OCI-LY7 (cell line): ENCODE results near the gene RCBTB2. TPM values are rescaled to one million over a fixed set of nuclear protein-coding genes. Genes with fewer than 3 reads are reported as not detected.

ENCODE experiments used
- BruUV-seq: library from RNA; stranded (reverse); fragments of 400-500 nt; replicated peaks from 2 replicates; lab custom pipeline; 2021; lab: Mats Ljungman, UMichigan
- CTCF ChIA-PET: fragments of 300-600 bp; sonication (Branson Sonifier 250); formaldehyde crosslinking; loops from one replicate; lab custom pipeline; 2022; ENCODE audit warnings: antibody characterized with exemption; ENCODE audit not compliant: unreplicated experiment; lab: Charles Lee
- POLR2A ChIA-PET: fragments of 300-600 bp; sonication (Branson Sonifier 250); formaldehyde crosslinking; loops from one replicate; lab custom pipeline; 2022; ENCODE audit warnings: antibody characterized with exemption; lab: Charles Lee
- DNase-seq: peaks from one replicate; pipeline ENCODE4 v3.0.0-alpha.2; 2015; ENCODE audit warnings: low spot score
- H2AFZ ChIP-seq: fragments of 200-600 bp; sonication (generic), shearing (Covaris generic); 2 replicates; pipeline ENCODE4 v1.6.1; 2014; ENCODE audit warnings: mild to moderate bottlenecking, antibody characterized with exemption, low read length, moderate library complexity
- H3K27ac ChIP-seq: fragments of 200-600 bp; sonication (generic); 2 replicates; pipeline ENCODE4 v1.5.1; 2014; ENCODE audit warnings: mixed run types, low read depth, mild to moderate bottlenecking, moderate library complexity, low read length, inconsistent platforms; ENCODE audit not compliant: poor library complexity, severe bottlenecking
- H3K36me3 ChIP-seq: fragments of 200-600 bp; sonication (generic); 2 replicates; pipeline ENCODE4 v1.6.1; 2014; ENCODE audit warnings: mild to moderate bottlenecking, antibody characterized with exemption, low read length, moderate library complexity, mixed read lengths; ENCODE audit not compliant: insufficient read depth
- H3K4me1 ChIP-seq: fragments of 200-600 bp; sonication (generic); 2 replicates; pipeline ENCODE4 v1.5.1; 2014; ENCODE audit warnings: mild to moderate bottlenecking, low read length; ENCODE audit not compliant: insufficient read depth, poor library complexity, severe bottlenecking
- H3K4me2 ChIP-seq: fragments of 200-600 bp; sonication (generic); 2 replicates; pipeline ENCODE4 v1.6.1; 2014; ENCODE audit warnings: mild to moderate bottlenecking, low read length
- H3K4me3 ChIP-seq: fragments of 200-600 bp; sonication (generic); 2 replicates; pipeline ENCODE4 v1.5.1; 2014; ENCODE audit warnings: mild to moderate bottlenecking, low read depth, low read length; ENCODE audit not compliant: poor library complexity, severe bottlenecking
- H3K79me2 ChIP-seq: fragments of 200-600 bp; sonication (generic); 2 replicates; pipeline ENCODE4 v1.6.1; 2016; ENCODE audit warnings: low read depth, mild to moderate bottlenecking, low read length, moderate library complexity, mixed read lengths; ENCODE audit not compliant: insufficient read depth
- H3K9me2 ChIP-seq: fragments of 200-600 bp; sonication (generic); 2 replicates; pipeline ENCODE4 v1.6.1; 2016; ENCODE audit warnings: mild to moderate bottlenecking, low read length, mixed read lengths; ENCODE audit not compliant: insufficient read depth
- H3K9me3 ChIP-seq: fragments of 200-600 bp; sonication (generic); 2 replicates; pipeline ENCODE4 v1.6.1; 2014; ENCODE audit warnings: mild to moderate bottlenecking, mixed run types, low read length, mixed read lengths
- H4K20me1 ChIP-seq: fragments of 200-600 bp; sonication (generic); 2 replicates; pipeline ENCODE4 v1.6.1; 2014; ENCODE audit warnings: mild to moderate bottlenecking, antibody characterized with exemption, low read length, moderate library complexity, mixed read lengths; ENCODE audit not compliant: insufficient read depth
- CTCF ChIP-seq: fragments of 200-600 bp; sonication (generic); conservative IDR thresholded peaks from 2 replicates; pipeline ENCODE4 v1.5.1; 2014; ENCODE audit warnings: mild to moderate bottlenecking, antibody characterized with exemption, low read length, moderate library complexity, mixed read lengths
- EZH2phosphoT487 ChIP-seq: fragments of 200-600 bp; sonication (generic); IDR thresholded peaks from 2 replicates; pipeline ENCODE4 v1.6.1; 2018; ENCODE audit warnings: low read depth, borderline replicate concordance, mild to moderate bottlenecking, mixed run types, antibody characterized with exemption, low read length, moderate library complexity, mixed read lengths
- intact Hi-C: fragments of 100-400 bp; cut with micrococcal nuclease; formaldehyde crosslinking; loops from one replicate; pipeline ENCODE4 v1.10.0; 2022; ENCODE audit not compliant: unreplicated experiment
- total RNA-seq, 2 experiments: library from RNA; depleted of rRNA in 1 of 2; stranded (reverse); fragments of >200 nt in 1 of 2; shearing (Covaris generic) in 1 of 2; gene quantifications; 2 replicates each; pipeline ENCODE4 v1.2.3, GENCODE V29; 2014 to 2022

The RCBTB2 gene
- total RNA-seq, 2 experiments from 2014 or later: 7.2 to 9.0 TPM

GRCh38 chr13:48535766-48536165 is 2.9 kb upstream of the RCBTB2 start:
- H3K4me3 ChIP-seq: no peak overlapping the region
- no peak for DNase-seq
- H3K27ac ChIP-seq: no peak overlapping the region
- TF ChIP-seq EZH2phosphoT487: no peak
- TF ChIP-seq CTCF: no peak
- ChIA-PET POLR2A (interaction anchor here (0.7 to 2.5 kb wide), 5 partner anchors 7 to 438 kb away, joined by 3 to 15 read pairs (median 4); no protein-coding TSS in a partner anchor), CTCF (no interaction called here)
- peaks cover 29% of the 10 kb centered on the region for H3K4me1 ChIP-seq
- intact Hi-C loops: no loop called here
- no peak overlapping the region for H3K4me2 ChIP-seq
- peaks cover 7% of the 10 kb centered on the region; the same call in 1 of the 2 replicates for H3K79me2 ChIP-seq
- no peaks in the 10 kb centered on the region for H3K36me3 ChIP-seq
- no TSS peak for BruUV-seq
- no peaks in the 10 kb centered on the region for H3K9me2 ChIP-seq
- H4K20me1 ChIP-seq: no peaks in the 10 kb centered on the region
- peaks cover 11% of the 10 kb centered on the region; the same call in 1 of the 2 replicates for H3K9me3 ChIP-seq
- no peak overlapping the region for H2AFZ ChIP-seq

- TF ChIP-seq CTCF (no peak), EZH2phosphoT487 (no peak)
- intact Hi-C loops: no loop called here
- Histone ChIP-seq H3K9me3 (peaks cover 11% of the 10 kb centered on the region; the same call in 1 of the 2 replicates), H3K4me3 (no peak overlapping the region), H2AFZ (no peak overlapping the region), H4K20me1 (no peaks in the 10 kb centered on the region), H3K27ac (no peak overlapping the region), H3K36me3 (no peaks in the 10 kb centered on the region), H3K4me1 (peaks cover 37% of the 10 kb centered on the region), H3K79me2 (peaks cover 14% of the 10 kb centered on the region; the same call in 1 of the 2 replicates), H3K4me2 (no peak overlapping the region), H3K9me2 (no peaks in the 10 kb centered on the region)
- DNase-seq: no peak
- BruUV-seq: no TSS peak
- CTCF ChIA-PET: interaction anchor here (0.9 kb wide), 1 partner anchor 9 kb away, joined by 3 read pairs; no protein-coding TSS in a partner anchor
- POLR2A ChIA-PET: interaction anchor here (0.6 to 2.5 kb wide), 8 partner anchors 8 to 437 kb away, joined by 3 to 15 read pairs (median 4); no protein-coding TSS in a partner anchor
Measured at GRCh38 chr13:48534911-48535501, 2.1 kb upstream of the RCBTB2 start.
